Stimulated activated CD4-positive, alpha-beta T cell treated with anti-CD3 and anti-CD28 coated beads, TNF-alpha, amount 100 ng/mL, for 24 hours (primary cell): Measurements from ENCODE around the gene KANTR.
"Not testable (repeated sequence)": the region's sequence is repeated elsewhere in the genome, so short reads cannot be mapped to it uniquely, and the experiment has no call there.

Experiments
- DNase-seq, 3 experiments: peaks; one replicate each; pipeline ENCODE4 v3.0.0-alpha.2; 2020; ENCODE audit warnings: low read depth in 3 of 3

Gene KANTR

GRCh38 chrX:53128097-53128749 is 34.3 kb downstream of the KANTR start:
- DNase-seq, result no peak

DNA sequence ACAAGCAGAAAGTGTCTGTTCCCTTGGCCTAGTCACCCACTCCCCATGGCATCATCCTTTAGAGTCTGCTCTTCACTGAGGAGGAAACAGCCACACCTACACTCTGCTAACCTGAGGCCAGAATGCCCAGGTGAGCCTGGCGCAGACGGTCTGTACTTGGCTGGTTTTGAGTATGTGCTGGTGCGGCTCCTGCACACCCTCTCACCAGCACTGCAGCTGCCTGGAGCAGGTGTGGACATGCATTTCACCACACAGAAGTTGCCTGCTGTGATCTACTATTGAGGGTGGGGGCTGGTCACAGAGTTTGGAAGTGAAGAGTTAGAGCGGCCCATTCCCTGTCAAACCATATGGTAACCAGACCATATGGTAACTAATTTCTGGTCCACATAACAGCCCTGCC is 39.5 kb downstream of the KANTR start:
- no peak for DNase-seq

GRCh38 chrX:53135581-53135980 is 41.6 kb downstream of the KANTR start:
- DNase-seq, result no peak

GRCh38 chrX:53153581-53153980 is 59.6 kb downstream of the KANTR start:
- DNase-seq, result no peak

DNA sequence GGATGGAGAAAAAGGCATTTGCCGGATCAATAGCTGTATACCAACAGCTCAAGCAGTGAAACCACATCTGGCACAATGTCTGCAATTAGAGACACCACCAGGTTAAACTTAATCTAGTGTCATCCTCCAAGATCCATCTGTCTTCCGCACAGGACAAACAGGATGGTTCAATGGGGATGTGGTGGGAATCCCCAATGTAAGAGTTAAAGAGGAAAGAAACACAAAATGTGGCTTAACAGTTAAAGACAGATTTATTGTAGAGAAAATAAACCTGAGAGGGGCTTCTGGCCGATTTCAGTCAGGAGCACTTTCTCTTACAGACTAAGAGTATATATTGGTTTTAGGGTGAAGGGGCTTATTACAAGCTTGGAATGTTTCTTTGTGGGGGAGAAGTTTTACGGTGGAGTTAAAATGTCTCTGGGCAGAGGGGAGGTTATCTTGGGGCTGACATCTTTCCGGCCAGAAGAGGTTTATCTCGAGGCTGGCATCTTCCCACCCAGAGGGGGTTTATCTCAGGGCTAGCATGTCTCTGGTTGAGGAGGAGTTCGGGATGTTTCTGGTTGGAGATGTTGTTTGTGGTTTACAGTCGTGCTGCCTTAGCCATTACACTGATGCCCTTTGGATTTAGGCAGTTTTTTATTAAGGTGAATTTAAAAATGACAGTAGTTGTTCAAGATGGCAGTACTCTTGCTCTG is 61.7 kb downstream of the KANTR start:
- no peak for DNase-seq

DNA sequence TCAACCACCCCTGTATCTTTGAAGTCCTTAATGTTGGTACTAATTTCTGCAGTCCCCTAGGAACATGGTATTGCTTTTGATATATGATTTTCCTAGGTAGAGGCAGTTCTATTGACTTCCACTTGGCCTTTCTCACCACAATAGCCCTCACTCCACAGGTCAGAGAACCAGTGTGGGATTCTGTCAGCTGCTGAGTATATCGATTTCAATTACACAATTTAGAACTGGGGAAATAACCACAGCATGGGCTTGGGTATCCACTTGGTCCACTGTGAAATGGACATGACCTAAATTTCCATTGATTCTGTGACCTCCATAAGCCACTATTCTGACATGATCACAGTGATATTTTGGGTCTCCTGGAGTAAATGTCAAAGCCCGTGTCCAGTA is 62.3 kb downstream of the KANTR start:
- no peak for DNase-seq

DNA sequence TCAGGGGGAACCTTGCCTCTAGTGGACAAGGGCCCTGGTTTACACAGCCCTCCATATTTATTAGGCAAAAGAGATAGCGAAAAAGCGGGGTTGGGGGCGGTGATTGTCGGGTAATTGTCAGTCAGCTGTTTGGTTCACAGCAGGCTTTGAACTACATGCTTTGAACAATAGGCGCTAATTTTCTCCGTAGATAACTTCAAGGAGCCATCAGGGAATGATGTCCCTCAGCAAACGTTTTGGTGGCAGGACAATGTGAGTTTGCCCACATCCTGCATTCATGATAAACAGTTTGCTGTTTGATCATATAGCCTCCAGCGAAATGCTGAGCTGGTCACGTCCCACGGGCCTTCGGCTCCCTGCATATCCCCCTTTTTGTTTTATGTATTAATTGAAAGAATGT is 65.2 kb downstream of the KANTR start:
- no peak for DNase-seq

GRCh38 chrX:53160297-53160983 is 66.5 kb downstream of the KANTR start:
- DNase-seq, result no peak

- no peak for DNase-seq
Measured at GRCh38 chrX:53163436-53163835, 69.5 kb downstream of the KANTR start.

DNA sequence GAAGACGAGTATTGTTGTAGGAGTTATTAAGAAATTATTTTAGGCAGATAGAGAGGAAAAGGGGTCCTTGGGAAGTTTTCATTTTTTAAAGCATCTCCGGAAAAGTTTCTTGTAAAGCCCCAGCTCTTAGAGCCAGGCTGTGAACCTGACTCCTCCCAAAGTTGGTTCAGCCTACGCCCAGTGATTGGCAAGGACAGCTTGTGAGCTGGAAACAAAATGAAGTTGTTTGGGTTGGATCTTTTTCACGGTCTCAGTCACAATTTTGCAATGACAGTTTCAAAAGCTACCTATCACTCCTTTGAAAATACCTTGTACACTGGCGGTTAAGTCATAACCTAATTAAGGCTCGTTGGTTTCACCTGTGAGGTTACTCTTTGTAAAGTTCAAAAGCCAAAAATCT is 70.6 kb downstream of the KANTR start:
- DNase-seq, result not testable (repeated sequence)

DNA sequence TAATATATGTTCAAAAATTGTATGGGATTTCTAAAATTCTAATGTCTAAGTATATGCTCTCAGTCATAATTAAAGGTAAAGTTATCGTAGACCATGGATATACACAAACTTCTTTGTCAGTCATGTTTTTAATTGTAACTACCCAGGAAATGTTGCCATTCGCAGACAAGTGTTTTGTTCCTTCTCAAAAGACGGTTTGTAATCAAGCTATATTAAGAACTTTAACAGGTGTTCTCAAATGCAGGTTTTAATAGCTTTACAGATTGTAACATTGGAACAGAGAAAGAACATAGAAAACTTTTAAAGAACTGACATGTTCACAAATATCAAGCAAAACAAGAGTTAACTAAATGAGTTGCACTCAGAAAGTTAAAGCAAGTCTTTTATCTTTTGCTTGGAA is 72.2 kb downstream of the KANTR start:
- DNase-seq, result no peak

- DNase-seq, result no peak
Measured at GRCh38 chrX:53171356-53171755, 77.4 kb downstream of the KANTR start.
